Uterus (tissue), 4 donors: ENCODE results near the gene HLCS. TPM values are rescaled to one million over a fixed set of nuclear protein-coding genes. Genes with fewer than 3 reads are reported as not detected.
"Not testable (repeated sequence)": the region's sequence is repeated elsewhere in the genome, so short reads cannot be mapped to it uniquely, and the experiment has no call there.

ENCODE experiments used
- DNase-seq, 2 donors: peaks; one replicate each; pipeline ENCODE4 v3.0.0-alpha.2; 2019 to 2020
- H3K27ac ChIP-seq, 2 donors: fragments of 200-600 bp; sonication (generic); 1 replicate in 1 of 2; 2 replicates in 1 of 2; pipeline ENCODE4 v1.5.1; 2016 to 2018
- H3K27me3 ChIP-seq, 2 donors: fragments of 200-600 bp; sonication (generic); one replicate each; pipeline ENCODE4 v1.5.1; 2018 to 2019; ENCODE audit warnings: control low read depth in 1 of 2
- H3K36me3 ChIP-seq, 2 donors: fragments of 200-600 bp; sonication (generic); one replicate each; pipeline ENCODE4 v1.5.1; 2019; ENCODE audit warnings: control low read depth in 1 of 2
- H3K4me1 ChIP-seq, 2 donors: fragments of 200-600 bp; sonication (generic); one replicate each; pipeline ENCODE4 v1.5.1; 2018 to 2019; ENCODE audit warnings: control low read depth in 1 of 2
- H3K4me3 ChIP-seq, 2 donors: fragments of 200-600 bp; sonication (generic); 1 replicate in 1 of 2; 2 replicates in 1 of 2; pipeline ENCODE4 v1.5.1; 2018 to 2019; ENCODE audit warnings: mild to moderate bottlenecking in 1 of 2
- H3K9me3 ChIP-seq, 2 donors: fragments of 200-600 bp; sonication (generic); one replicate each; pipeline ENCODE4 v1.5.1; 2019; ENCODE audit warnings: control low read depth in 1 of 2
- CTCF ChIP-seq, 4 experiments: fragments of 200-600 bp in 2 of 4; fragments of 450-650 bp in 2 of 4; sonication (generic) in 2 of 4; IDR thresholded peaks; one replicate each; pipeline ENCODE4 v1.5.1; 2016 to 2019; ENCODE audit warnings: antibody characterized with exemption in 4 of 4, mild to moderate bottlenecking in 2 of 4, moderate library complexity in 1 of 4
- POLR2A ChIP-seq, 2 donors: fragments of 450-650 bp; IDR thresholded peaks; one replicate each; pipeline ENCODE4 v1.6.1; 2016; ENCODE audit warnings: antibody characterized with exemption in 2 of 2, mild to moderate bottlenecking in 1 of 2, moderate library complexity in 1 of 2
- intact Hi-C: fragments of 100-400 bp; cut with DNase I; formaldehyde crosslinking; loops from one replicate; pipeline ENCODE4 v1.15.1; 2023; ENCODE audit warnings: low total_unique reads
- total RNA-seq, 4 donors: library from RNA; depleted of rRNA in 3 of 4; stranded (reverse); fragments of >200 nt in 3 of 4; gene quantifications; one replicate each; pipeline versions ENCODE4 v1.1.0 to v1.2.4, GENCODE V29; 2014 to 2023
- donor health status: DM: yes; HTN: yes; CAD: no.

The HLCS gene
- total RNA-seq, 4 donors from 2014 or later: 3.8 to 31.4 (median 15.4) TPM

DNA sequence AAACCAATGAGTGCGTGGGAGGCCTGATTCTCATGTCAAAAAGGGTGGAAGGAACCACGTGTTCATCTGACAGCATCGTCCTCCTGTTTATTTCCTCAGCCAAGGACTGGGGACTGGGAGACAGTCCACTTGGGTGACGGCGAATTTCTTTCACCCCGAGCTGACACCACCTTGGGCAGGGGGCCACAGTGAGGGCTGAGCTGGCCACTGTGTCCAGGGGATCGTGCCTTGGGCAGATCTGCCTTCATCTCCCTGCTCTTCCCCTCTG, 145.5 kb downstream of the HLCS start:
- Histone ChIP-seq H3K4me3 (no peak overlapping the region), H3K27ac (no peak overlapping the region), H3K9me3 (no peaks in the 10 kb centered on the region), H3K4me1 (no peaks in the 10 kb centered on the region), H3K27me3 (no peaks in the 10 kb centered on the region), H3K36me3 (no peaks in the 10 kb centered on the region)
- TF ChIP-seq CTCF (IDR thresholded peaks at IDR 0.05) (no peak), POLR2A (IDR thresholded peaks at IDR 0.05) (no peak)
- intact Hi-C loops: no loop called here
- DNase-seq: no peak

DNA sequence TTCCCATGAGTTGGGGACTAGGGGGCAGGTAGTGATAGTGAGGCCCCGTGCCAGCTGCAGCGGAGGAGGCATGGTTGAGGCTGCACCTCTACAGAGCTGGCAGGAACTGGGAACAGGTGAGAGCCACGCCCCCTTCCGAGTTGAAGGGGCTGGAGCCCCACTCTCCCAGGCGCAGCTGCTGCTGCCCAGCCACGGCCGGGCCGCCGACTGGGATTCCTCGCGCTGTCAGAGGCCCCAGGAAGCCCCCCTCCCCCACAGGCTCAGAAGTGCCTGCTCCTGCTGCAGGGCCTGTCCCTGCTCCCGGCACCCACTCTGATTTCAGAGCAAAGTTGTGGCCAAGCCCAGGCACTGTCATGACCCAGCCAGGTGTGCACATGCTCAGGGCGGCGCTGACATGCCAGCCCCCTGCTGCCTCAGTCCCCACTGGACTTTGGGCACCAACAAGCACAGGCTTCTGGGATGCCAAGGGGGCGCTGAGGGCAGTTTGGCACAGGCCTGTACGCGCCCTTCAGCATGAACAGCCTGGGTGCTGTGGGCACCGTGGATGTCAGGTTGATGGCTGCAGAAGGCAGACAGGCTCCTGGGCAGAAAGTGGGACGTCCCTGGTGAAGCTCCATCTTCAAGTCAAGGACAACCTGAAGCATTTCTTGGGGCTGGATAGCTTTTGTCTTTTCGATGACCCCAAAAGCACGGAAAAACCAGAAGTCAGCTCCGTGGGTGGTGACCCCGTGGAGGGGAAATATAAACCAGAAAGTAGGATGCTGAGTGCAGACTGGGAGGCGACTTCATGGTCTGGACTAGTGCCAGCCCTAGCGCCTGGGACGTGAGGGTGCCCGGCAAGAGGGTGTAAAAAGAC, 146.1 kb downstream of the HLCS start:
- intact Hi-C loops: no loop called here
- TF ChIP-seq CTCF (IDR thresholded peaks at IDR 0.05) (no peak), POLR2A (IDR thresholded peaks at IDR 0.05) (no peak)
- no peaks in the 10 kb centered on the region for H3K36me3 ChIP-seq
- H3K4me1 ChIP-seq: no peaks in the 10 kb centered on the region
- DNase-seq: no peak
- H3K27me3 ChIP-seq: no peaks in the 10 kb centered on the region
- no peaks in the 10 kb centered on the region for H3K9me3 ChIP-seq
- H3K27ac ChIP-seq: no peak overlapping the region
- H3K4me3 ChIP-seq: no peak overlapping the region

DNA sequence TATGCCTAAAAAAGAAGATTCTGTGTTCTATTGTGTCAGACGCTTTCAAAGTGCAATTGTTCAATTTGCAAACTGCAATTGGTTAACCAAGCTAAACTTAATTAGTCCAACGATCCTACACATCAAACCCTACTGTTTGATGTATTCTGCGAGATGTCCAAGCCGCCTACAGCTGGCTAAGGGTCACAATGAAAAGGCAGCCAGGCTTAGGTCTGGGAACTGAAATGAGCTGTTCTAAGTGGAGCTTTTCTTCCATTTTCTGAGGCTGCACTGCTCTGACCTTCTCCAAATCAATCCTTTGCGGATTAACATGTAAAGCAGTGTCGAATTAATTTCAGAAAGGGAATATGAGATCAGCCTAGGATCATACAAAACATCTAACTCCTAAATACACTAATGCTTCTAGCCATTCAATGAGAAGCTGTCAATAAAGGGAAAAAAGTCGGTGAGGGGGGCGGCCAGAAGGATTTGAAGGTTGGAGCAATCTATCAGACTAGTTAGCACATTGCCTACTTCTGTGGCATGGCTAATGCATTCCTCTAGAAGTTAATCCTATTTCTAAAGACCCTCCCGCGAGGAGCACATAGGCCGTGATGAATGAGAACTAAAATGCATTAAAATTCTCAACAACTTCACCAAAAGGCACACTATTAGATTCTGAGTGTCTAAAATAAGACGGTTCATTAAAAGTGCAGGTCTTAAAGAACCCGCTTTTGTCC, 148.6 kb downstream of the HLCS start:
- TF ChIP-seq POLR2A (IDR thresholded peaks at IDR 0.05) (no peak), CTCF (IDR thresholded peaks at IDR 0.05) (no peak)
- no peaks in the 10 kb centered on the region for H3K4me1 ChIP-seq
- H3K27me3 ChIP-seq: no peaks in the 10 kb centered on the region
- intact Hi-C loops: no loop called here
- no peak for DNase-seq
- H3K9me3 ChIP-seq: no peaks in the 10 kb centered on the region
- H3K27ac ChIP-seq: no peak overlapping the region
- no peak overlapping the region for H3K4me3 ChIP-seq
- no peaks in the 10 kb centered on the region for H3K36me3 ChIP-seq

- H3K4me1 ChIP-seq: no peaks in the 10 kb centered on the region
- no peak overlapping the region for H3K27ac ChIP-seq
- H3K36me3 ChIP-seq: no peaks in the 10 kb centered on the region
- H3K9me3 ChIP-seq: no peaks in the 10 kb centered on the region
- no peaks in the 10 kb centered on the region for H3K27me3 ChIP-seq
- no peak overlapping the region for H3K4me3 ChIP-seq
- TF ChIP-seq POLR2A (IDR thresholded peaks at IDR 0.05): no peak
- no peak for TF ChIP-seq CTCF (IDR thresholded peaks at IDR 0.05)
- intact Hi-C loops: no loop called here
- DNase-seq: no peak
Observed at GRCh38 chr21:36816561-36817130, 149.8 kb downstream of the HLCS start.

GRCh38 chr21:36816026-36816425, 150.4 kb downstream of the HLCS start:
- H3K9me3 ChIP-seq, intact Hi-C loops, H3K4me1 ChIP-seq, H3K36me3 ChIP-seq, H3K27me3 ChIP-seq, DNase-seq, H3K27ac ChIP-seq, H3K4me3 ChIP-seq: not testable (repeated sequence)
